ENCODE data around the gene MBTPS2. TPM values are rescaled to one million over a fixed set of nuclear protein-coding genes. Genes with fewer than 3 reads are reported as not detected.

The MBTPS2 gene
- total and polyA plus RNA-seq, 12 donors: 2.0 to 14.2 (median 12.1) TPM

DNA sequence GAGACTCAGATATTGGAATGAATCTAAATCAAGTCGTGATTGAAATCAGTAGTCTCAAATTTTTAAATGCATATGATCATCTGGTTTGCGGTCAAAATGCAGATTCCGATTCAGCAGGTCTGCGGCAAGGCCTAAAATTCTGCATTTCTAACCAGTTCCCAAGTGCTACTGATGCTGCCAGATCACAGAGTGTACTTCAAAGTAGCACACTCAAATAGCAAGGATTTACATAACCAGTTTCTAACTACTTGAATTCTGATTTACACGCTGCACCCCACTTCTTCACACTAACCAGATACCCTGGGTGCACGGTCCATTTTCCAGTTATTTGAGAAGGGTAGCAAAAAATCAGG lies 752 bp downstream of the MBTPS2 start:
- ATAC-seq: no peak
- Histone ChIP-seq H3K27ac (peak overlapping the region; percentile 39 to 89 (median 86)), H3K4me1 (peaks cover 0 to 27% (median 11%) of the 10 kb centered on the region in 9 donors), H3K9me3 (no peaks in the 10 kb centered on the region), H3K4me3 (peak overlapping the region; percentile 26 to 80 (median 72)), H3K27me3 (peaks cover 0 to 32% (median 0%) of the 10 kb centered on the region in 7 donors), H3K36me3 (peaks cover 0 to 21% (median 0%) of the 10 kb centered on the region in 9 donors)
- TF ChIP-seq, protein P1, sequence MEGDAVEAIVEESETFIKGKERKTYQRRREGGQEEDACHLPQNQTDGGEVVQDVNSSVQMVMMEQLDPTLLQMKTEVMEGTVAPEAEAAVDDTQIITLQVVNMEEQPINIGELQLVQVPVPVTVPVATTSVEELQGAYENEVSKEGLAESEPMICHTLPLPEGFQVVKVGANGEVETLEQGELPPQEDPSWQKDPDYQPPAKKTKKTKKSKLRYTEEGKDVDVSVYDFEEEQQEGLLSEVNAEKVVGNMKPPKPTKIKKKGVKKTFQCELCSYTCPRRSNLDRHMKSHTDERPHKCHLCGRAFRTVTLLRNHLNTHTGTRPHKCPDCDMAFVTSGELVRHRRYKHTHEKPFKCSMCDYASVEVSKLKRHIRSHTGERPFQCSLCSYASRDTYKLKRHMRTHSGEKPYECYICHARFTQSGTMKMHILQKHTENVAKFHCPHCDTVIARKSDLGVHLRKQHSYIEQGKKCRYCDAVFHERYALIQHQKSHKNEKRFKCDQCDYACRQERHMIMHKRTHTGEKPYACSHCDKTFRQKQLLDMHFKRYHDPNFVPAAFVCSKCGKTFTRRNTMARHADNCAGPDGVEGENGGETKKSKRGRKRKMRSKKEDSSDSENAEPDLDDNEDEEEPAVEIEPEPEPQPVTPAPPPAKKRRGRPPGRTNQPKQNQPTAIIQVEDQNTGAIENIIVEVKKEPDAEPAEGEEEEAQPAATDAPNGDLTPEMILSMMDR (IDR thresholded peaks at IDR 0.05): no peak
- intact Hi-C loops (cut with DNase I): loop anchor here in 1 of 10 donors (5.0 kb wide), 1 partner anchor 83 kb away; the partner anchor contains the start of gene SMPX
- 4% methylated on average over 6 of the region's 6 CpGs for WGBS, 2 donors
- no peak for DNase-seq

DNA sequence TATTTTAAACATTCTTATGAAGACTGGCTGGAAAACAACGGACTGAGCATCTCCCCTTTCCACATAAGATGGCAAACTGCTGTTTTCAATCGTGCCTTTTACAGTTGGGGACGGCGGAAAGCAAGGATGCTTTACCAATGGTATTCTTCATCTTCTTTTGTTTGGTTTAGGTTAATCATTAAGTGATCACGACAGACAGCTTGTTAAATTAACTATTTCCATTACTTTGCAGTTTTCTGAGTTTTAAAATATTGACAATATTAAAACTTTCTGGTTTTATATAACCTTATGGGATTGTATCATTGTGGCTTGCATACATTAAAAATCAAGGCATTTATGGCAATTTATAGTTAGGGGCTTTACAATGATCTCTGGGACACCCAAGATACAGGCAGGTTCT lies 3.8 kb downstream of the MBTPS2 start:
- Histone ChIP-seq H3K9me3 (no peaks in the 10 kb centered on the region), H3K36me3 (peaks cover 0 to 50% (median 10%) of the 10 kb centered on the region in 9 donors), H3K27me3 (peaks cover 0 to 13% (median 0%) of the 10 kb centered on the region in 7 donors), H3K4me3 (no peak overlapping the region), H3K4me1 (peaks cover 0 to 27% (median 11%) of the 10 kb centered on the region in 9 donors), H3K27ac (no peak overlapping the region)
- WGBS, 2 donors: 66 to 83% methylated on average over 5 of the region's 5 CpGs
- intact Hi-C loops (cut with DNase I): loop anchor here in 1 of 10 donors (5.0 kb wide), 1 partner anchor 86 kb away; the partner anchor contains the start of gene SMPX
- DNase-seq (no peak), ATAC-seq (no peak)
- TF ChIP-seq, protein P1 (IDR thresholded peaks at IDR 0.05): no peak

DNA sequence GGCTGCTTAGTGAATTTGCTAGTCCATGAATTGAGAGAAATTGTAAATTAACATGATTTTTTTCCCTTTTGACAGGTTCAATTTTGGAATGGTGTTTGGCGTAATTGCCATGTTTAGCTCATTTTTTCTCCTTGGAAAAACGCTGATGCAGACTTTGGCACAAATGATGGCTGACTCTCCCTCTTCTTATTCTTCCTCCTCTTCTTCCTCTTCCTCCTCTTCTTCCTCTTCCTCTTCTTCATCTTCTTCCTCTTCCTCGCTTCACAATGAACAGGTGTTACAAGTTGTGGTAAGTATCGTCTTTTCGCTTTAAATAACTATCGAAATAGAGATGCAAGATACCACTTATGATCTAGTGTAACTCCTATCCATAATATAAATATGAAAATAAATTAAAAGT lies 5.7 kb downstream of the MBTPS2 start:
- Histone ChIP-seq H3K27ac (no peak overlapping the region), H3K4me1 (peaks cover 0 to 23% (median 8%) of the 10 kb centered on the region in 9 donors), H3K4me3 (no peak overlapping the region), H3K27me3 (peaks cover 0 to 3% (median 0%) of the 10 kb centered on the region in 7 donors), H3K9me3 (no peaks in the 10 kb centered on the region), H3K36me3 (peaks cover 0 to 66% (median 10%) of the 10 kb centered on the region in 9 donors)
- 95 to 97% methylated on average over 6 of the region's 6 CpGs for WGBS, 2 donors
- TF ChIP-seq, protein P1 (IDR thresholded peaks at IDR 0.05): no peak
- DNase-seq: no peak
- intact Hi-C loops (cut with DNase I): no loop called here
- no peak for ATAC-seq

DNA sequence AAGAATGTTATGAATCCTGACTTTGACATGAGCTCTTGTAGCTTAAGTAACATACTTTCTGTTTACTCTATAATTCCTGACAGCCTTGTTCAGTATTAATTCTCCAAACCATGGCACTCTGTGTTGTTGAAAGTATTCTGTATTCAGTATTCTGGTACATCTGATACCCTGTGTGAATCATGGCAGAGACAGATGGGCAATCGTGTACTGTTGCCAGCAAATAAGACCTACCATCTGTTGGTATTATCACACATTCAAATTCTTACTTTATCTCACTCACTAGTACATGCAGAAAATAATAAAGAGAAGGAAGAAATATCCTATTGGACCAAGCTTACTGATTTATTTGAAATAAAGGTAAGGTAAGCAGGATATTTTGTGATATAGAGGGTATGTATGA lies 7.9 kb downstream of the MBTPS2 start:
- H3K4me1 ChIP-seq: peaks cover 0 to 7% (median 0%) of the 10 kb centered on the region in 9 donors
- 63 to 77% methylated on average over 1 of the region's 1 CpG for WGBS, 2 donors
- intact Hi-C loops (cut with DNase I): no loop called here

More for the DNA sequence above, 7.9 kb downstream of the MBTPS2 start:
- peaks cover 0 to 6% (median 0%) of the 10 kb centered on the region in 7 donors for H3K27me3 ChIP-seq
- H3K4me3 ChIP-seq: no peak overlapping the region
- TF ChIP-seq, protein P1 (IDR thresholded peaks at IDR 0.05): no peak
- ATAC-seq (no peak), DNase-seq (no peak)
- no peaks in the 10 kb centered on the region for H3K9me3 ChIP-seq
- H3K27ac ChIP-seq: no peak overlapping the region
- peaks cover 0 to 85% (median 10%) of the 10 kb centered on the region in 9 donors for H3K36me3 ChIP-seq
